H1 (cell line): ENCODE data around the gene SESN1. TPM values are rescaled to one million over a fixed set of nuclear protein-coding genes. Genes with fewer than 3 reads are reported as not detected.

Source experiments
- ATF3 ChIP-seq: IDR thresholded peaks from 2 replicates; pipeline ENCODE4 v1.6.1; 2011; ENCODE audit warnings: low read depth, mild to moderate bottlenecking, low read length; ENCODE audit not compliant: insufficient read depth
- CBX5 ChIP-seq: fragments of 300-800, 300-1000 bp; sonication (generic); IDR thresholded peaks from 2 replicates; pipeline ENCODE4 v1.7.1; 2016; ENCODE audit warnings: antibody characterized with exemption, low read length, low read depth
- CBX8 ChIP-seq: fragments of 300-800, 300-1000 bp; sonication (generic); IDR thresholded peaks from 2 replicates; pipeline ENCODE4 v1.7.1; 2016; ENCODE audit warnings: low read depth, low read length, borderline replicate concordance
- CHD7 ChIP-seq: fragments of 300-600 bp; sonication (generic); IDR thresholded peaks from 2 replicates; pipeline ENCODE4 v1.7.1; 2012; ENCODE audit warnings: low read length, moderate library complexity, mild to moderate bottlenecking, inconsistent platforms; ENCODE audit not compliant: insufficient replicate concordance
- EP300 ChIP-seq, 2 experiments: IDR thresholded peaks; 1 replicate in 1 of 2; 2 replicates in 1 of 2; pipeline ENCODE4 v1.6.1; 2011 to 2012; ENCODE audit warnings: low read depth in 2 of 2, low read length in 2 of 2, mild to moderate bottlenecking in 2 of 2, borderline replicate concordance in 1 of 2, inconsistent platforms in 1 of 2, moderate library complexity in 1 of 2
- HDAC6 ChIP-seq: IDR thresholded peaks from one replicate; pipeline ENCODE4 v1.7.1; 2012; ENCODE audit warnings: low read depth, mild to moderate bottlenecking, inconsistent platforms, low read length, moderate library complexity
- MAX ChIP-seq: IDR thresholded peaks from 2 replicates; pipeline ENCODE4 v1.6.1; 2012; ENCODE audit warnings: inconsistent platforms
- RXRA ChIP-seq: IDR thresholded peaks from 2 replicates; pipeline ENCODE4 v1.6.1; 2011; ENCODE audit warnings: low read depth, mild to moderate bottlenecking, low read length, moderate library complexity; ENCODE audit not compliant: insufficient read depth
- SAP30 ChIP-seq: fragments of 300-600 bp; sonication (generic); IDR thresholded peaks from 2 replicates; pipeline ENCODE4 v1.7.1; 2012; ENCODE audit warnings: low read length, moderate library complexity, mild to moderate bottlenecking, inconsistent platforms; ENCODE audit not compliant: insufficient read depth, insufficient replicate concordance
- YY1 ChIP-seq: IDR thresholded peaks from 2 replicates; pipeline ENCODE4 v1.6.1; 2011; ENCODE audit warnings: low read depth, mild to moderate bottlenecking, low read length
- polyA plus RNA-seq, 7 experiments: library from polyadenylated mRNA; depleted of rRNA in 3 of 7; stranded (reverse) in 5 of 7; unstranded in 2 of 7; fragments of >200 nt in 5 of 7; fragments of 200-250 nt in 2 of 7; gene quantifications; 1 replicate in 5 of 7; 2 replicates in 1 of 7; 4 replicates in 1 of 7; pipeline versions ENCODE4 v1.2.1 to v1.2.3, GENCODE V29; 2011 to 2013; ENCODE audit warnings: missing spikeins in 2 of 7, mixed read lengths in 2 of 7
- total RNA-seq: library from RNA; stranded (reverse); fragmentation: NEBNext Ultra II Directional; extraction: Animal tissue kit (Norgen Biotek cat#: 25700); gene quantifications from 2 replicates; pipeline ENCODE4 v1.2.1, GENCODE V29; 2021

The SESN1 gene
- total and polyA plus RNA-seq, 2 of the 8 experiments (the other 6 are each of a cell fraction or from before 2014, with no cell fraction given), result 12.8 to 15.6 TPM

- TF ChIP-seq CHD7 (no peak), EP300 (IDR thresholded peaks at IDR 0.05; ENCODE audit: borderline replicate concordance in 1 of 2, low read depth in 2 of 2, low read length in 2 of 2) (no peak), HDAC6 (no peak), RXRA (no peak), SAP30 (no peak), CBX5 (no peak), MAX (no peak), YY1 (no peak), ATF3 (no peak), CBX8 (no peak)
Observed at GRCh38 chr6:109059571-109060021, 35.0 kb downstream of the SESN1 start (continued).
